ENCODE measurements around the gene LDLRAD4.
A peak's percentile ranks its signal among the peaks of the same experiment; 100 is the strongest.

The LDLRAD4 gene

DNA sequence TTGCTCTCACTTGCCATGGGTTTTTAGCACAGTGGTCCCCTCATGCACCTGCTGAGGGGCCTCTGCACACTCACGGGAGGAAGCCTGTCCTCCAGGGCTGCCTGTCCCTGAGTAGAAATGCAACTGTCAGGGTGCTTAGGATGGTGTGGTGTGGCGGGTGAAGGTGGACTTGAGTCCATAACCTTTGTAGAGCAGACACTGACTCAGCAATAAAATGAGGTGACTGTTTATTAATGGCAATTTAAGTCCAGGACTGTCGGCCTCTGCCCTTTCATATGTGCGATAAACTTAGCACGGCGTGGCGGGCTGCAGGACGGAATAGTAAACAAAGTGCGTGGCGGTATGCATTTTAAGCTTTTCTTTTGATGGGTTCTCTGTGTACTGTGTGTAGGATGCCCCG lies 188.2 kb downstream of the LDLRAD4 start:
- no peak for DNase-seq (ENCODE audit: low spot score)

DNA sequence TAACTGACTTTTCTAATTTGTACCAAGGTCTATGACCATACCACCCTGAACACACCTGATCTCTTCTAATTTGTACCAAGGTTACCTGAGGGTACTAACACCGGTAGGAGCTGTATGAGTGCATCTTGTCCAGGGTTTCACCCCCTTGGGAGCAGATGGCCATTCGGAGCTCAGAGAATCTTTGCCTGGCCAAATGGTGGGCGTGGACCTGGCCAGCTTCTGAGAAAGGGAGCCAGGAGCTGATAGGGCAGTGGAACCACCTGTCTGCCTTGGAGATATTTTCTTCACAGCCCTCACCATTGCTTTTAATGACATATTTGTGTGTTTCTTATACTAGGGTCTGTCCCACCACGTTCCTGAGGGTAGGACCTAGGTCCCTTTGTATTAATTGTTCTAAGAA lies 188.9 kb downstream of the LDLRAD4 start:
- DNase-seq (ENCODE audit: low spot score): no peak

DNA sequence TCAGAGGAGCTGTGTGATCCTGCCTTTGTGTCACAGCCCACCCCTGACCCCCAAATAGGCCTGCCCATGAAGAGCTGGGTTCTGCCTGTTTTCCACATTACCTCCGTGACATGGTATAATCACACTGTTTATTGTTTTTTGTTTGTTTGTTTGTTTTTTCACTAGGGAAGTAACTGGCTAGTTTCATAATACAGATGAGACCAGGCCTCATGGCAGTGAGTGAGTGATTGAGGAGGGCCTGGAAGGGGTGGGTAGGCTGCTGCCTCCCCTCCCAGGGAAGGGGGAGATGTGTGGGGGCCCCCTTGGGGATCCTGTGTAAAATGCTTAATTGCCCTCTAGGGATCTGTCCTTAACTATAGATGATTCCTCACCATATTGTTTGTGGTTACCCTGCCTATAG lies 190.5 kb downstream of the LDLRAD4 start:
- no peak for DNase-seq (ENCODE audit: low spot score)

DNA sequence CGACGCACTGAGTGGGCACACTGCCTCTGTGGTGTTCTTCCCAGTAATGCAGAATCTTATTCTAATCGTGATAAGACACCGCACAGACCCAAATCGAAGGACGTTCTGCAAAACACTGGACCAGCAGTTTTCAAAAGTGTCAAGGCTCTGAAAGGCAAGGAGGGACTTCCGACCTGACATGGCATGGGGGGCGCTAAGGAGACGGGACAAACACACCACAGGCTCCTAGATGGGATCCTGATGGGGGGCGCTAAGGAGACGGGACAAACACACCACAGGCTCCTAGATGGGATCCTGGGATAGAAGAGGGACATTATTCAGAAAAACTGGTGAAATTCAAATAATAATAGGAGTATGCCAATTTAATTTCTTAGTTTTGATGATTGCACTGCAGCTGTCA lies 191.4 kb downstream of the LDLRAD4 start:
- DNase-seq (ENCODE audit: low spot score): no peak

DNA sequence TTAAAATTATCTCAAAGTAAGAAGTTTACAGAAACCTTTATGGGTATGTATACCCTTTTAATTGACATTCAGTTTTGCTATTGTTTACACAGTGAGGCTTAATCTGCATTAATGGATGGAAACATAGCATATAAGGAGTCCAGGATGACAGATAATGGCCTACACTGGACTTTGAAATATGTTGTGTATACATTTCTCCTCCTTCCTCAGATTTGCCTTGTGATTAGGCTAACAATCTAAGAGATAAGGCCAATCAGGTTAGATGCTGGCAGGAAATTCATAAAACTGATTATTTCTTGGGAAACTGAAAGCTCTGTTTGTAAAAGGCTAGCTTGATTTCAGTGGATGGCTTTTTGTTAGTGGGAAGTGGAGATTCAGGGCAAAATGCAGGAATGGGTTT lies 191.9 kb downstream of the LDLRAD4 start:
- DNase-seq (ENCODE audit: low spot score): no peak

DNA sequence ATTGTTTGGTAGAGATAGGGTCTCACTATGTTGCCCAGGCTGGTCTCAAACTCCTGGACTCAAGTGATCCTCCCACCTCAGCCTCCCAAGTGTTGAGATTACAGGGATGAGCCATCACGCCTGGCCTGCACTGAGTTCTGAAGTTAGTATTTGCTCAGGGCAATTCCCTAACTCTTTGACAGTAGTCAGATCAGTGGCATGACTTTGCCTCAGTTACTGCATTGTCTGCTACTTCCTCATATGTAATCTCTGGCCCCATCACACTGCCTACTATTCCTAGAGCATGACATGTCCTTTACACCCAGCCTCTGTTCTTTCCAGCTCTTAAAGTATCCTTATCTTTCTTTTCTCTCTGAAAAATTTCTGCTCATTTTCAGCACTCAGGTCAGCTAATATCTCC lies 193.5 kb downstream of the LDLRAD4 start:
- no peak for DNase-seq (ENCODE audit: low spot score)

DNA sequence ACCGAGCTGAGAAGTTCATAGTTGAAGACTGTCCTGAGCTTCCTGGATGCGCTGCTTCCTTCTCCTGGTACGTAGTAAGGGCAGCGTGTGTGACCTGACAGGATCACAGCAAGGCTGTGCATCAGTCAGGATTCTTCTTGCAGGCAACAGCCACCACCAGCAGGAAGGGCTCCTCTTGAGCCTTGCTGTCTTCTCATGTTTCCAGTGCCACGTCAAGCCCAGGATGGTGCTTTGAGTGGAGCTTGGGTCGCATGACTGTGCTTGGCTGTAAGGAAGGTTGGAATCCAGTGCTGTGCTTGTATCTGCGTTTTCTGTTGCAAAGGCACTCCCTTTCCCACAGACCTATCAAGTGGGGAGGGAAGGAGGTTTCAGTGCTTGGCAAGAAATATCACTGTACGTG lies 194.3 kb downstream of the LDLRAD4 start:
- DNase-seq (ENCODE audit: low spot score): no peak

DNA sequence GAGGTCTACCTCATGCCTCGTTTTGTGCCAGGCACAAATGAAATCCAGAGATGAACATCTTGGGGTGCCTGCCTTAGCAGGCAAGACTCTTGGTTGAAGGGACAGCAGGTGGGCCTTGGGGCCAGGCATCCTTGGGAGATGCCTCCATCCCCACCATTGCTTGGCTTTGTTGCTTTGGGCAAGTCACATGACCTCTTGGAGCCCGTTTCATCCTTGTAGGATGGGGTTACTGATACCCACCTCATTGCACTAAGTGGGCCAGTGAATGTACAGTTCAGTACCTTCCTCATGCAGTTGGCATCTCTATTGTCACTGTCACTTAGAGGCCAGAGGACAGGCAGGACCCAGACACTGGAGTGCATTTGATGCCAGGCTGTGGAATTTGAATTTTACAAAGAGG lies 195.5 kb downstream of the LDLRAD4 start:
- no peak for DNase-seq (ENCODE audit: low spot score)

DNA sequence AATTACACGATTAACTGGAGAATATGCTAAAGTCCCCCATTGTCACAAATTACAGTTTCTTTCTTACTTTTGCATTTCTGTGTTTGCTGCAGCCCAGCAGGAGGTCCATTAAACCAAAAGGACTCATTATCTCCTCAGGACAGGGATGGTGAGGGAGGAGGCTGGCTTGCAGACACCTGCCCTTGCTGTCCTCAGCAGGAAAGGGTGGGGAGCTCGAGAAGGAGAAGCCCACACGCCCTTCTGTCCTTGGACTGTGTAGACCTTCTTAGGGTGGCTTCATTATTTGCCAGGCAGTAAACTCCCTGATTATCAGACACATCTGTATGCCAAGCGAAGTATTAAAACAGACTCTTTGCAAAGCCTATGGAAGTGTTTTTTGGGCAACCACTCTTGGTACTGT lies 196.0 kb downstream of the LDLRAD4 start:
- no peak for DNase-seq (ENCODE audit: low spot score)

DNA sequence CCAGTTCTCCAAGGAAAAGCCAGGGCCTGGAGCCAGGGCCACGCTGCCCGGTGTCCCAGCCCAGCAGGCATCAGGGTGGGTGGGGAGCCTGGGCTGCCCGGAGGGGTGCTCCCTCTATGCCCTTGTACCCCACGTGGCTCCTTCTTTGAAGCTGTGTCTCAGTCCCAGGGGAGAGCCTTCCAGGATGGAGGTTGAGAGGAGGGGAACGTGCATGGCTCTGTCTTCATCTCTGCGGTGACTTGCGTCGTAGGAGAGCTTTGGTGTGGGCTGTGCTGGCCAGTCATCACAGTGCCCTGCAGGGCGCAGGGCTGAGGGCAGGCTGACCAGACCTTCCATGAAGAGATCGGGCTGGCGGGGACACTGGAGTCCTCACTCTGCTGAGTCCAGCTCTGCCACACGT lies 197.2 kb downstream of the LDLRAD4 start:
- no peak for DNase-seq (ENCODE audit: low spot score)

DNA sequence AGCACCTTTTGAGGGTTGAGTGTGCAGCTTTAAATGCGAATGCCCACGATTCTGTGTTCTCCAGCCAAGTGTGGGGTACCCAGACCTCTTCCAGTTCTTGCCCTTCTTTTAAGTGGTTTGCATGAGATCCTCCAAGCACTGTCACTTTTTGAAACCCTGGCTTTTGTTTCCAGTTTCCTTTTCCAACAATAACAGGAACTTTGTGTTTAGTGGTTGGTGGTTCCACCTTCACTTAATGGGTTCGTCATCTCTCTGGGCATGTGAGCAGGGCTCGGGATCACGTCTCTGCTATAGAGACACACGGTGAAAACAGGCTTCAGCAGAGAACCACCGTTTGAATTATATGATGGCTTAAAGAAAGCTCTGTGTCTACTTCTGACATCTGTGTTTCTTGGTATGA lies 197.6 kb downstream of the LDLRAD4 start:
- no peak for DNase-seq (ENCODE audit: low spot score)

DNA sequence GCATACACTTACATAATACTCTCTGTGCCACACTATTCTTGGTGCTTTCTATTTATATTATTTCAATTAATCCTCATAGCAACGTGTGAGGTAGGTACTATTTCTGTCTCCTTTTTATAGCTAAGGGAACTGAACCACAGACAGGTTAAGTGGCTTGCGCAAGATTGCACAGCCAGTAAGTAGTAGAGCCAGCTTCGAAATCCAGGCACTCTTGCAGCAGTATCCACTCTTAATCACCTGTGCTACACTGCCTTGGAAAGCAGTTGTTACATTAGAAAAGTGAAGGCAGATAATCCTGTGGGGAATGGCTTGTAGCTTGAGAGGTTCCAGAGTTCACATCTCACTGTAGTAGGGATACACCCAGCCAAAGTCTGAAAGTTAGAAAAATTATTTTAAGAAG lies 198.3 kb downstream of the LDLRAD4 start:
- DNase-seq (ENCODE audit: low spot score): no peak

DNA sequence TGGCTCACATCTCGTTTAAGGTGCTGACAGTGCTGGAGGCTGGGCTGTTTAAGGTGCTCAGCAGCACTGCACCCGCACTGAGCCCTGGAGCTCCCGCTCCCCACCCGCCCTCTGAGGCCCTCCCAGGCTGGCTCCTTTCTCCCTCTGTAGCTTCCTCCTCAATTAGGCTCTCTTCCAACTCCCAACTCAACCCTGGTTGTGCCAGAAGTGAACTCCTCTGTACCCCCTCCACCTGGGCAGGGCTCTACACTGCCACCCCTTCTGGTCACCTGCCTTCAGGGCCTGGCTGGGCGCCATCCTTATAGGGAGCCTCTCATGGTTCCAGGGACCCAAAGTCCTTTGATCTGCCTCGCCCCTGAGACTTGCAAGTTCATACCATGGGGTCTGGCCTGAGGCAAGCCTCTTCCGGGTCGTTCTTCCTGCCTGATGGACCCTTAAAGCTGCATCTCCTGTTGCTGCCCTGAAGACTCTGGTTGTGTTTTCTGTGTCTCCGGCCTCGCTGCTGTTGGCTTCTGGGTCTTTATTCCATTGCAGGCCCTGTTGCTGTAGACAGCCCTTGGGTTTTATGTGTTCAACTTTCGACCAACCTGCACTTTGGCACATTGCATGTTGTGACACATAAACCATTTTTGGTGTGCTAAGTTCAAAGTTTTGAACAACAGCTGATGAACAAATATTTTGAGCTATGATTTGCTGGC lies 199.6 kb downstream of the LDLRAD4 start:
- no peak for DNase-seq (ENCODE audit: low spot score)

DNA sequence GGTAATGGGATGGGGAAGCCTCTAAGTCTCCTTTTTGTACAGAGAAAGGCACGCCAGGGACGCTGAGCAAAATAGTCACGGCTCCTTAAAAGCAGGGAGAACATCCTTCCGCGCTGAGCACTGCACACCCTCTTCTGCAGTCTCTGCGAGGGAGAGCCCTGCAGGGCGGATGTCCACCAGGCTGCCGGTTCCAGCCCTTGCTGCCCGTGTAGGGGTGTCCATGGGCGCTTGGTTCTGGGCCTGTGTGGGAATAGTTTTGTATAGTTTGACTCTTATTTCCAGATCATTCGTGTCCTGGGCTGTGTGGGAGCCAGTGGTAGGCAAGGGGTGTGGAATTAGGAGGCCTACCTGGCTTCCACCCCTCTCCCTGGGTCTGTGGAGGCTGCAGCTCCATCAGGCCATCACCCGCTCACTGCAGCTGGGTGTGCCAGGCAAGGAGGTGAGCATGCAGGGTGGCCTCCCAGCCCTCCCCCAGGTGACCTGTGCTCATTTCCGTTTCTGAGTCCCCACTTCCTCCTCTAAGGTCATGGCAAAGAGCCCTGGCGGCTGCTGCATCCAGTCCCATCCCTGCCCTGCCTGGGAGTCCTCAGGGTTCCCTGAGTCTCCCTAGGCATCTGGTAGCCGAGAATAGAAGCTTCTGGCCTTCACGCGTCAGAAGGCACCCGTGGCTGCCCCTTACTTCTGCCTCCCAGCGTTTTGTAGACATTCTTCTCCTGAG lies 202.6 kb downstream of the LDLRAD4 start:
- DNase-seq (ENCODE audit: low spot score): no peak

DNA sequence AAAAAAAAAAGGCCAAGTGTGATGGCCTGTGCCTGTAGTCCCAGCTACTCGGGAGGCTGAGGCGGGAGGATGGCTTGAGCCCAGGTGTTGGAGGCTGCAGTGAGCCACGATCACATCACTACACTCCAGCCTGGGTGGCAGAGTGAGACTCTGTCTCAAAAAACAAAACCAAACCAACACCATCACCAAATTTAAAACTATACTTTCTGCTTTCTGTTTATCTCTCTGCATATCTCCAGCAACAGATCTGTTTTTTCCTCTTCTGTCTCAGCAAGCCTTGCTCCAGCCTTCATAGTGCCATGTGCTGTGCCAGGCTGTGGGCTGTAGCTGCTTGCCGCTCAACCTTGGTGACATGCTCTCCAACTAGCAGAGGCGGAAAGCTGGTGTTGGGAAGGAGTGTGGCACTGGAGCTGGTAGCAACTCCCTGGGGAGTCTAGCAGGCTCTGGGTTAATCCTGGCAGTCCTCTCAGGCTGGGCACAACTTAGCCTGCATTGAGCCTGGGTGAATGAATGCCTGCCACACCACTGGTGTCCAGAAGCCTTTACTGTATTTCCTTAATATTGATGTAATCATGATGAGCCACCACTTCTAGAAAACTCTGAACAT lies 204.1 kb downstream of the LDLRAD4 start:
- DNase-seq (ENCODE audit: low spot score): no peak

DNA sequence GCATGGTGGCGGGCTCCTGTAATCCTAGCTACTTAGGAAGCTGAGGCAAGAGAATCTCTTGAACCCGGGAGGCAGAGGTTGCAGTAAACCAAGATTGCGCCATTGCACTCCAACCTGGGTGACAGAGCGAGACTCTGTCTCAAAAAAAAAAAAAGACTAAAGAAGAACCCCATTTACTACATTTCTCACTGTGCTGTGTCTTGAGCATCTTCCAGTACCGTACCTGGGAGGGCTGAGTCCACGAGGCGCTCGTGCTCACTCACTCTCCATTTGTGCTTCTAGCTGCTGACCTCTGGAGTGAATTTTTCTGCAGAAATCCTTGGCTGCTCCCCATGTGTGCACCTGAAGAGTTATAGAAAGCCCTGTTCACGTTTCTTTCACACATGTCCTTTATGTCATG lies 204.8 kb downstream of the LDLRAD4 start:
- DNase-seq (ENCODE audit: low spot score): no peak

DNA sequence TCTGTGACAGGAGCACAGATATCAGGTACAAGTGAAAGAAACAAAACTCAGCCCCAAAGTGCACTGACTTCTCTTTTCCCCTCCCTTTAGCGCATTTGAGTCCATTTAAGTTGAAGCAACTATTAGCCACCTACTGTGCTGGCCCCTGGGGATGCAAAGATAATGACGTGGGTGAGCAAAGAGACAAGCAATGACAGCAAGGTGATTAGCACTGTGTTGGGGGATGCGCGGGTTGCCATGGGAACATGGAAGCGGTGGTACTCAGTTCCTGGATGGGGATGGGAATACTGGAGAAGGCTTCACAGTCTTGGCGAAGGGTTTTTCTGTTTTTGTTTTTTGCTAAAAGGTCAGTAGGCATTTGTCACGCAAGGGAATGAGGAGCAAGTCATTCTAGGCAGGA lies 205.8 kb downstream of the LDLRAD4 start:
- no peak for DNase-seq (ENCODE audit: low spot score)

DNA sequence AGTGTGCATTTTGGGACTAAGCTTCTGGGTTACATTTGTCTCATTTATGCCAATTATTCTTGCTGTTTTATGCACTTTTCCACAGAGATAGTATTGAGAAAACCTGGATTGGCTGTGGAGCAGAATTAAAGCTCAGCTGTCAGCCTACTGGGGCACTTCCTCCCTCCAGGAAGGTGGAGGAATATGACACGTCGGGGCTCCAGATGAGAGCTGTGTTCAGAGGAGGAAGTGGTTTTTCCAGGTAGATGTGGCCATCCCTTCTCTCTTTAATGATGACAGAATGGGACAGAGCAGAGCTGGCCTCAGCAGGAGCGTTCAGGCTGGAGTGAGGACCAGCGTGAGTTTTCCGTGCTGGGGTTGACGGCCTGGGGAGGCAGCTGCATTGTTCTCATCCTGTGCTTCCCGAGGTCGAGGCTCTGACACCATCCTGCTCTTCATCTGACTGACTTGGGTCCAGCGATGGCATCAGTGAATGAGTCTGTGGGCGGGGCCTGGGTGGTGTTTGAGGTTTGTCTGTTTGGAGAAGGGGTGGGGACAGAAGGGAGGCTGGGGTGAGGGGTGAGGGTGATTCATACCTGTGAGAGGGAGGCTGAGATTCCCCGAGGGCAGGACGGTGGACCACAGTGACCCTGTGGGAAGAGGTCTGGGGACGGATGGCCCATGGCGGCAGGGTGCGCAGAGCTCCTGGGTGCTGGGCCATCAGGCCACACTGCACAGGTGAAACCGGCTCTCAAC lies 207.0 kb downstream of the LDLRAD4 start:
- DNase-seq (ENCODE audit: low spot score): peak; percentile 38

DNA sequence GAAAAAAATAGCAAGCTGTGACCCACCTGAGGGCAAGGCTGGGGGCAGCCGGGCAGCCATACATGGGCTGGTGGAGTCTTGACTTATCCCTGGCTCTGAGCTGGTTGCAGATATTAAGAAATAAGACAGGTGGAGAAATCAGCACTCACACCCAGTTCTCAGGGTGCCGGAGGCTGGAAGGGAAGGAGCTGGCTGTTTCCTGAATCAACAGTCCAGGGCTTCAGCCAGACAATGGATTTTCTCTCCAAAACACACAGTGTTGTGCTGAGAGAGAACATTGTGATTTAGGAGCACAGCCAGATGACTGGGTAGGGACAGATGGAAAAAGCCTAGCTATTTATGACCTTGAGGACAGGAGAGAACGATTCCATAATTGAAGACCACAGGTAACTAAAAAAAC lies 208.8 kb downstream of the LDLRAD4 start:
- DNase-seq (ENCODE audit: low spot score): no peak

DNA sequence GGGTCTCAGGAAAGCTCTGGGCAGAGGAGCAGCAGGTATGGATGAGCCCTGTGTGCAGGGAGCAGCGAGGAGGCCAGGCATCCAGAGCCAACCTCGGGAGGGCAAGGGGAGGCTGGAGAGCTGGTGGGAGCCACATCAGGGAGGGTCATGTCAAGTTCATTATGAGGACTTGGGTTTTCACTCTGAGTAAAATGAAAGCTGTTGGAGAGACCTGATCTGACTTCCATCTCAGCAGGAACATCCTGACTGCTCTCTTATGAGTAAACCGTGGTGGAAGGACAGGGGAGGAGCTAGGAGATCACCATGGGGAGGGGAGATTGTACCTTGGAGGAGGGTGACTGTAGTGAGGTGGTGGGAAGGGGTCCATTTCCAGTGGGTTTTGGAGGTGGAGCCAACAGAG lies 209.8 kb downstream of the LDLRAD4 start:
- no peak for DNase-seq (ENCODE audit: low spot score)

DNA sequence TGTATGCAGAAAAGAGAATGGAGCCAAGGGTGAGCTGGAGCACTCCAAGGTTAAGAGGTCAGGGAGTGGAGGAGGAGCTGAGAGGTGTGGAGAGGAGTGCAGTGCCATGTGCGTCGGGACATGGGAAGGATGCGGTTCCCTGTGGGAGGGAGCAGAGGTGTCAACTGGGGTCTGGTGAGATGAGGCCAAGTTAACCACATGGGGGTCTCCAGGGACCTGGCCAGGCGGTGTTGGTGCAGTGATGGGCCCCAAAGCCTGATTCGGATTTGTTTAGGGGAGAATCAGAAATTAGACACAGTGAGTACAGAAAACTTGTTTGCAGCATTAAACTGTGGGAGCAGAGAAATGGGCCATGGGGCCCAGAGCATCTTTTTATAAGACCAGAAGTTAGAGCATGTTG lies 210.5 kb downstream of the LDLRAD4 start:
- no peak for DNase-seq (ENCODE audit: low spot score)

DNA sequence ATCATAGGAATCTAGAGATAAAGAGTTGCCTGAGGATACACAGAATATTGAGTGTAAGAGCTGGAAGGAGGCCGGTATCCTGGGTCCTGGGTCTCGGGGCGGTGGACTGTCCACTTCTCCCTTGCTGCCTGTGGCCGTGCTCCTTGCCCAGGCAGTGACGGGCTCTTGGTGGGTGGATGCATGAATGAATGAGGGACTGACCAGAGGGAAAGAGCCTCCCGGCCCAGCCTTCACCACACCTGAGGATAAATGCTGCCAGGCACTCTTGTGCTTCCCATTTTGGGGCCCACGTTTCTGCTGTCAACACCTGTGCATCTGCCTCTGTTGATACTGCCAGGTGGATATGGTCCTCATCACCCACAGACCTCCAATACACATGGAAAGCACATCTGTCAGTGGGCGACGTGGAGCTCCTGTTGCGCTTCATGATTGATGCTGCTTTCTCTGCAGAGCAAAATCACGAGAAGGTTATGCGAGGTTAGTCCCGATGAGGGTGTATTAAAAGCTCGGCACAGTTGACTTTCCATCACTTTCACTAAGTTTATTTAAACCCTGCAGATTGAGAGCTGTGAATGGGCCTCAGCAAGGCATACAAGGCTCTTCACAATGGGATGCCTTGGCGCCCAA lies 211.4 kb downstream of the LDLRAD4 start:
- DNase-seq (ENCODE audit: low spot score): no peak

Measured in CD4-positive, alpha-beta T cell treated with Interleukin-2 at 100 ng/mL for 4 hours (primary cell).